Sigmoid colon (tissue), 4 donors: ENCODE measurements around the gene RNF144A.

ENCODE experiments used
- EP300 ChIP-seq, 4 donors: sonication (generic); formaldehyde crosslinking; IDR thresholded peaks; one replicate each; pipeline ENCODE4 v1.6.1; 2017; ENCODE audit warnings: antibody characterized with exemption in 4 of 4
- POLR2A ChIP-seq, 2 donors: fragments of 450-650 bp; IDR thresholded peaks; one replicate each; pipeline ENCODE4 v1.6.1; 2016; ENCODE audit warnings: antibody characterized with exemption in 2 of 2, mild to moderate bottlenecking in 2 of 2, moderate library complexity in 2 of 2
- POLR2AphosphoS5 ChIP-seq, 4 donors: sonication (generic); formaldehyde crosslinking; IDR thresholded peaks; one replicate each; pipeline ENCODE4 v1.6.1; 2017; ENCODE audit warnings: antibody characterized with exemption in 4 of 4
- TF ChIP-seq, protein P1 (sequence below), 4 experiments: fragments of 450-650 bp in 3 of 4; fragments of 200-600 bp in 1 of 4; IDR thresholded peaks; one replicate each; pipeline ENCODE4 v1.5.1; 2016 to 2019; ENCODE audit warnings: antibody characterized with exemption in 4 of 4, mild to moderate bottlenecking in 3 of 4, moderate library complexity in 2 of 4

DNA sequence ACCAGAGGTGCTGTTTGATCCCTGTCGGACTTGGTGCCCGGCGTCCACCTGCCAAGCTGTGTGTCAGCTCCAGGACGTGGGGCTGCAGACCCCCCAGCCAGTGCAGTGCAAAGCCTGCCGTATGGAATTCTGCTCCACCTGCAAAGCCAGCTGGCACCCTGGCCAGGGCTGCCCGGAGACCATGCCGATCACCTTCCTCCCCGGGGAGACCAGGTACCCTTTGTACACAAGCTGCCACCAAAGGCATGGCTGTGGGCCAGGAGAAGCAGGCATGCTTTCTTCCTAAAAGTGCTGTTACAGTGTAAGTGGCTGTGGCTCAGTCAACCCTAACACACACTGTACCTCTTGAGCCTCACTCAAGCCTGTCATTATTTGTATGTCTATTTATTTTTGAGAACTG lies 103.3 kb downstream of the RNF144A start:
- TF ChIP-seq POLR2AphosphoS5 (IDR thresholded peaks at IDR 0.05) (no peak), POLR2A (IDR thresholded peaks at IDR 0.05) (no peak), EP300 (IDR thresholded peaks at IDR 0.05) (no peak)
- TF ChIP-seq, protein P1, sequence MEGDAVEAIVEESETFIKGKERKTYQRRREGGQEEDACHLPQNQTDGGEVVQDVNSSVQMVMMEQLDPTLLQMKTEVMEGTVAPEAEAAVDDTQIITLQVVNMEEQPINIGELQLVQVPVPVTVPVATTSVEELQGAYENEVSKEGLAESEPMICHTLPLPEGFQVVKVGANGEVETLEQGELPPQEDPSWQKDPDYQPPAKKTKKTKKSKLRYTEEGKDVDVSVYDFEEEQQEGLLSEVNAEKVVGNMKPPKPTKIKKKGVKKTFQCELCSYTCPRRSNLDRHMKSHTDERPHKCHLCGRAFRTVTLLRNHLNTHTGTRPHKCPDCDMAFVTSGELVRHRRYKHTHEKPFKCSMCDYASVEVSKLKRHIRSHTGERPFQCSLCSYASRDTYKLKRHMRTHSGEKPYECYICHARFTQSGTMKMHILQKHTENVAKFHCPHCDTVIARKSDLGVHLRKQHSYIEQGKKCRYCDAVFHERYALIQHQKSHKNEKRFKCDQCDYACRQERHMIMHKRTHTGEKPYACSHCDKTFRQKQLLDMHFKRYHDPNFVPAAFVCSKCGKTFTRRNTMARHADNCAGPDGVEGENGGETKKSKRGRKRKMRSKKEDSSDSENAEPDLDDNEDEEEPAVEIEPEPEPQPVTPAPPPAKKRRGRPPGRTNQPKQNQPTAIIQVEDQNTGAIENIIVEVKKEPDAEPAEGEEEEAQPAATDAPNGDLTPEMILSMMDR (IDR thresholded peaks at IDR 0.05) = no peak
